ENCODE results near the gene SELENOI. TPM values are rescaled to one million over a fixed set of nuclear protein-coding genes. Genes with fewer than 3 reads are reported as not detected.
A peak's percentile ranks its signal among the peaks of the same experiment; 100 is the strongest.

SELENOI gene
- polyA plus RNA-seq, 4 donors: 4.3 to 36.4 (median 8.2) TPM

DNA sequence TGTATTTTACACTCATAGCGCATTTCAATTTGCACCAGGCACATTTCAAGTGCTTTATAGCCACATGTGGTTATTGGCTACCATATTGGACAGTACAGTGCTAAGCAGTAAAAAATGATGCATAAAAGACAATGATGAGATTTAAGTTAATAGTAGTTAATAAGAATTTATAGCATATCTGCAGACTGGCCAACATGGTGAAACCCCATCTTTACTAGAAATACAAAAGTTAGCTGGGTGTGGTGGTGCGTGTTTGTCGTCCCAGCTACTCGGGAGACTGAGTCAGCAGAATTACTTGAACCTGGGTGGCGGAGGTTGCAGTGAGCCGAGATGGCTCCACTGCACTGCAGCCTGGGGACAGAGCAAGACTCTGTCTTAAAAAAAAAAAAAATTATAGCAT, 65.5 kb downstream of the SELENOI start:
- Histone ChIP-seq H3K9me3 (ENCODE audit: control insufficient read depth in 2 of 2, insufficient read depth in 1 of 2, low read depth in 1 of 2, low read length in 1 of 2) (no peaks in the 10 kb centered on the region), H3K4me3 (ENCODE audit: low read depth in 1 of 3, low read length in 3 of 3) (no peak overlapping the region), H3K4me1 (ENCODE audit: control insufficient read depth in 3 of 3, insufficient read depth in 2 of 3, low read depth in 1 of 3, low read length in 2 of 3) (no peaks in the 10 kb centered on the region), H3K27me3 (ENCODE audit: control insufficient read depth in 3 of 3, insufficient read depth in 3 of 3, low read length in 3 of 3) (no peaks in the 10 kb centered on the region), H3K36me3 (ENCODE audit: control insufficient read depth in 3 of 3, insufficient read depth in 2 of 3, low read depth in 1 of 3, low read length in 3 of 3) (no peaks in the 10 kb centered on the region), H3K27ac (ENCODE audit: low read depth in 1 of 3, low read length in 2 of 3) (no peak overlapping the region)
- FAIRE-seq (no peak), DNase-seq (no peak)
- 96 to 99% (median 97%) methylated on average over 6 of the region's 6 CpGs for WGBS, 3 donors

DNA sequence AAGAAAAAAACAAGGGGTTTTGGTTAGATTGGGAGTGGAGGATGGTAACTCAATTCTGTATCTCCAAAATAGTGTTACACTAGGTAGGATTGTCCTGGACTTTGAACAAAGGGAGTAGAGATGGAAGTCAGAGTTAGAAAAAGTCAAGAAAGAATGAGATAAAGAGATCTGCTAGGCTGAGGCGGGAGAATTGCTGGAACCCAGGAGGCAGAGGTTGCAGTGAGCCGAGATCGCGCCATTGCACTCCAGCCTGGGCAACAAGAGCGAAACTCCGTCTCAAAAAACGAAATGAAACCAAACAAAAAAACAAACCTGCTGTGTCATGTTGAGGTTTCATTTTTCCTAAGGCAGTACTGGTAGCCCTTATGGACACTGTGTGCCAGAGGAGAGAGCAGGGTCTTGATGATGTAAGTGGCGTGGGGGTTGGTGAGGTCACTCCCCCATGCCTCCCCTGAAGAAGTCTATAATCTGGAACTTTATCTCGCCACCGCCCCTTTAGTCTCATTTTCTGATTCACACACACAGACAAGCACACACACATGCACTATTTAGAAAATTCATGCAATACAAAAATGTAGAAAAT, 66.2 kb downstream of the SELENOI start:
- FAIRE-seq (no peak), DNase-seq (peak in 1 of 2 donors; percentile 47)
- Histone ChIP-seq H3K36me3 (ENCODE audit: control insufficient read depth in 3 of 3, insufficient read depth in 2 of 3, low read depth in 1 of 3, low read length in 3 of 3) (no peaks in the 10 kb centered on the region), H3K9me3 (ENCODE audit: control insufficient read depth in 2 of 2, insufficient read depth in 1 of 2, low read depth in 1 of 2, low read length in 1 of 2) (no peaks in the 10 kb centered on the region), H3K27me3 (ENCODE audit: control insufficient read depth in 3 of 3, insufficient read depth in 3 of 3, low read length in 3 of 3) (no peaks in the 10 kb centered on the region), H3K4me1 (ENCODE audit: control insufficient read depth in 3 of 3, insufficient read depth in 2 of 3, low read depth in 1 of 3, low read length in 2 of 3) (no peaks in the 10 kb centered on the region), H3K4me3 (ENCODE audit: low read depth in 1 of 3, low read length in 3 of 3) (peak overlapping the region in 1 of 3 donors; percentile 24), H3K27ac (ENCODE audit: low read depth in 1 of 3, low read length in 2 of 3) (no peak overlapping the region)
- WGBS, 3 donors: 16 to 56% (median 28%) methylated on average over 10 of the region's 10 CpGs

DNA sequence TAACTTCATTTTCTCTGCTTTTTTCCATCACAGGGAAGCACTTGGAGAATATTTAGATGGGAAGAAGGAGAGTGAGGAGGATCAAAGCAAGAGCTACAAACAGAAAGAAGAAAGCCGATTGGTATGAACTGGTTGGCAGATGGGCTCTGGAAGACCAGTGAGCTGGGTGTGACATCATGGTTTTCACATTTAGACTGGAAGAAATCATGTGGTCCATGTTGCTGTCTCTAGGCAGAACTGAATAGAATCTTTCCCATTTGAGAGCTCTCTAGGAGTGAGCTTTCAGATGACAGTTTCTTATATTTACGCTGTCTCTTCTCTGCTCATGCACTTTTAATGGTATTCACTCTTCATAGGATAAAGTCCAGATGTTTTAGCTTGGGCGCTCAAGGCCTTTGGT, 68.4 kb downstream of the SELENOI start:
- WGBS, 3 donors: 82 to 92% (median 85%) methylated on average over 3 of the region's 3 CpGs
- Histone ChIP-seq H3K4me3 (ENCODE audit: low read depth in 1 of 3, low read length in 3 of 3) (no peak overlapping the region), H3K36me3 (ENCODE audit: control insufficient read depth in 3 of 3, insufficient read depth in 2 of 3, low read depth in 1 of 3, low read length in 3 of 3) (no peaks in the 10 kb centered on the region), H3K27ac (ENCODE audit: low read depth in 1 of 3, low read length in 2 of 3) (no peak overlapping the region), H3K4me1 (ENCODE audit: control insufficient read depth in 3 of 3, insufficient read depth in 2 of 3, low read depth in 1 of 3, low read length in 2 of 3) (no peaks in the 10 kb centered on the region), H3K9me3 (ENCODE audit: control insufficient read depth in 2 of 2, insufficient read depth in 1 of 2, low read depth in 1 of 2, low read length in 1 of 2) (no peaks in the 10 kb centered on the region), H3K27me3 (ENCODE audit: control insufficient read depth in 3 of 3, insufficient read depth in 3 of 3, low read length in 3 of 3) (no peaks in the 10 kb centered on the region)
- DNase-seq (no peak), FAIRE-seq (no peak)

DNA sequence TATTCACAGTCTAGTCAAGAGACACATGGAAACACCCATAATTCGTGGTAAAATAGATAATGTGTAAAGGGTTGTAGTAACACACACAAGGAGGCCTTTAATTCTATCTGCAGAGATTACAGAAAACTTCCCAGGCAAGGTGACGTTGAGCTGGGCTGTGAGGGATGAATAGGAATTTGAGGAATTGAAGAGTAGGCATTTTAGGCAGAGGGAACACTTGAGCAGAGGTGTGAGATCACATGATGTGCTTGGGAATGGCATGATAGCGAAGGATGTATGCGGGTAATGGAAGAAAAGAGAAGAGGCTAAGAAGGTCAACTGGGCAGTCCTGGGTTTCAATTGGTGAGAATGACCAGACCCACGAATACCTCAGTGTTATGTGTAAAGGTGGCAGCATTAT, 76.0 kb downstream of the SELENOI start:
- Histone ChIP-seq H3K4me1 (ENCODE audit: control insufficient read depth in 3 of 3, insufficient read depth in 2 of 3, low read depth in 1 of 3, low read length in 2 of 3) (no peaks in the 10 kb centered on the region), H3K27me3 (ENCODE audit: control insufficient read depth in 3 of 3, insufficient read depth in 3 of 3, low read length in 3 of 3) (no peaks in the 10 kb centered on the region), H3K27ac (ENCODE audit: low read depth in 1 of 3, low read length in 2 of 3) (no peak overlapping the region), H3K9me3 (ENCODE audit: control insufficient read depth in 2 of 2, insufficient read depth in 1 of 2, low read depth in 1 of 2, low read length in 1 of 2) (no peaks in the 10 kb centered on the region), H3K4me3 (ENCODE audit: low read depth in 1 of 3, low read length in 3 of 3) (no peak overlapping the region), H3K36me3 (ENCODE audit: control insufficient read depth in 3 of 3, insufficient read depth in 2 of 3, low read depth in 1 of 3, low read length in 3 of 3) (no peaks in the 10 kb centered on the region)
- WGBS, 3 donors: 82 to 87% (median 83%) methylated on average over 5 of the region's 5 CpGs
- no peak for FAIRE-seq
- no peak for DNase-seq

DNA sequence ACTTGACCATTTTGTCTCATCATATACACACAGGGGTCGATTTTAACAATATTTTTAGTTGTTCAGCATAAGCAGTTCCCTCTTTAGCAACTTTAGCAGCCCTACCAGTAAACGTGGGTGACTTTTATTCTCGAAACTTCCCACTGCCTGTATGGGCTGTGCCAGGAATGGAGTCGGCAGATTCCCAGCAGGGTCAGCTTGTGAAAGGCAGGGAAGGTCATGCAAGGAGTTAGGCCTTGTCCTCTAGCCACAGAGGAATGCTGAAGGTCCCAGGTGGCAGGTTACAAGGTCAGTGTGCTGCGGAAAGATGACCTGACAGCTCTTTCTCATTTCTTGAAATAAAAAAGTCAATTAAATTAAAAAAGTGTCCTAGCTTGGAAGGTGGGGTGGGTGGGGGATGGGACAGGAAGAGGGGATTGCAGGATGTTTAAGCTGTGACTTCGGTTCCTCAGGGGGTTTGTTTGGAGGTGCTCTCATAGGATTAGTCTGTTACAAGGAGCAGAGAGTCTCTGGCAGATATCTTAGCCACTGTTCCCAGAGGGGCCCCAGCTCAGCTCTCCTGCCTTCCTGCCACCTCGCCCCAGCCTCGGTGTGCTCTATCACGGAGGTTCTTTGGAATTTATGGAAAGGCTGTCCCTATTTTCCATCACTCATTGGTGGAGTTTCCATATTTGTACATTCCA, 77.1 kb downstream of the SELENOI start:
- peaks cover 0 to 2% (median 0%) of the 10 kb centered on the region in 3 donors for H3K27me3 ChIP-seq (ENCODE audit: control insufficient read depth in 3 of 3, insufficient read depth in 3 of 3, low read length in 3 of 3)
- DNase-seq: no peak
- H3K36me3 ChIP-seq (ENCODE audit: control insufficient read depth in 3 of 3, insufficient read depth in 2 of 3, low read depth in 1 of 3, low read length in 3 of 3): no peaks in the 10 kb centered on the region
- no peak overlapping the region for H3K4me3 ChIP-seq (ENCODE audit: low read depth in 1 of 3, low read length in 3 of 3)
- FAIRE-seq: no peak
- no peaks in the 10 kb centered on the region for H3K4me1 ChIP-seq (ENCODE audit: control insufficient read depth in 3 of 3, insufficient read depth in 2 of 3, low read depth in 1 of 3, low read length in 2 of 3)
- H3K27ac ChIP-seq (ENCODE audit: low read depth in 1 of 3, low read length in 2 of 3): no peak overlapping the region
- 60 to 73% (median 69%) methylated on average over 9 of the region's 9 CpGs for WGBS, 3 donors
- no peaks in the 10 kb centered on the region for H3K9me3 ChIP-seq (ENCODE audit: control insufficient read depth in 2 of 2, insufficient read depth in 1 of 2, low read depth in 1 of 2, low read length in 1 of 2)

DNA sequence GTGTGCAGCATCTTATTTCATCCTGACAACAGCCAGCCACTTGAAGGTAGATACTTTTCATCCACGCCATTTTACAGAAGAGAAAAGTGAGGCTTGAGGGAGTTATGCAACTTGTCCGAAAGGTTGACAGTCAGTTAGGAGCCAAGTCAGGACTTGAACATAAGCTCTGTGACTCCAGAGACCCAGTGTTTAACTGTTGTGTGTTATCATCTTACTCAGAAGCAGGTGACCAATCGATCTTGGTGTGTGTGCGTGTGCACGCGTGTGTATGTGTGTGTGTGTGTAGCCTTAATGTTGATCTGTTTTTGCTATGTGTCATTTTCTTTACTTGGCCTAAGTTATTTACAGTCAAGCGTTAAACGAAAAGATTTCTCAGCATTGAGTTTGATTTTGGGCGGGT, 77.8 kb downstream of the SELENOI start:
- DNase-seq (no peak), FAIRE-seq (no peak)
- 78 to 83% (median 81%) methylated on average over 9 of the region's 9 CpGs for WGBS, 3 donors

DNA sequence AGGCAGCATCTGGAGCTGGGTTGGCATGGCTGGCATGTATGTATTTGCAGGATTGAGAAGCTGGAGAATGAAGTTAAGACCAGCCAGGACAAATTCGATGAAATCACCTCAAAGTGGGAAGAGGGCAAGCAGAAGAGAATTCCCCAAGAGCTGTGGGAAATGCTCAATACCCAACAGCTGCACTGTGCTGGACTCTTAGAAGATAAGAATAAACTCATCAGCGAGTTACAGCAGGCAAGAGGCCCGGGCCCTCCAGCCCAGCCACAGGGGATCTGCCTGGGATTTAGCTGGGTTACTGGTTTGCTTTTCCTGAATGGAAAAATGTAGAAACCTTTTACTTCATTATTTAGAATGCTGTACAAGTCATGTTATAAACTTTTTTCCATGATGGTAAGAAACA, 78.3 kb downstream of the SELENOI start:
- Histone ChIP-seq H3K4me3 (ENCODE audit: low read depth in 1 of 3, low read length in 3 of 3) (no peak overlapping the region), H3K36me3 (ENCODE audit: control insufficient read depth in 3 of 3, insufficient read depth in 2 of 3, low read depth in 1 of 3, low read length in 3 of 3) (no peaks in the 10 kb centered on the region), H3K9me3 (ENCODE audit: control insufficient read depth in 2 of 2, insufficient read depth in 1 of 2, low read depth in 1 of 2, low read length in 1 of 2) (no peaks in the 10 kb centered on the region), H3K4me1 (ENCODE audit: control insufficient read depth in 3 of 3, insufficient read depth in 2 of 3, low read depth in 1 of 3, low read length in 2 of 3) (no peaks in the 10 kb centered on the region), H3K27me3 (ENCODE audit: control insufficient read depth in 3 of 3, insufficient read depth in 3 of 3, low read length in 3 of 3) (peaks cover 0 to 2% (median 0%) of the 10 kb centered on the region in 3 donors), H3K27ac (ENCODE audit: low read depth in 1 of 3, low read length in 2 of 3) (no peak overlapping the region)
- FAIRE-seq (no peak), DNase-seq (no peak)
- 64 to 72% (median 71%) methylated on average over 3 of the region's 3 CpGs for WGBS, 3 donors

More for the DNA sequence above, 77.8 kb downstream of the SELENOI start:
- no peaks in the 10 kb centered on the region for H3K36me3 ChIP-seq (ENCODE audit: control insufficient read depth in 3 of 3, insufficient read depth in 2 of 3, low read depth in 1 of 3, low read length in 3 of 3)
- H3K27ac ChIP-seq (ENCODE audit: low read depth in 1 of 3, low read length in 2 of 3): no peak overlapping the region
- H3K4me1 ChIP-seq (ENCODE audit: control insufficient read depth in 3 of 3, insufficient read depth in 2 of 3, low read depth in 1 of 3, low read length in 2 of 3): no peaks in the 10 kb centered on the region
- no peak overlapping the region for H3K4me3 ChIP-seq (ENCODE audit: low read depth in 1 of 3, low read length in 3 of 3)
- H3K9me3 ChIP-seq (ENCODE audit: control insufficient read depth in 2 of 2, insufficient read depth in 1 of 2, low read depth in 1 of 2, low read length in 1 of 2): no peaks in the 10 kb centered on the region
- peaks cover 0 to 2% (median 0%) of the 10 kb centered on the region in 3 donors for H3K27me3 ChIP-seq (ENCODE audit: control insufficient read depth in 3 of 3, insufficient read depth in 3 of 3, low read length in 3 of 3)

DNA sequence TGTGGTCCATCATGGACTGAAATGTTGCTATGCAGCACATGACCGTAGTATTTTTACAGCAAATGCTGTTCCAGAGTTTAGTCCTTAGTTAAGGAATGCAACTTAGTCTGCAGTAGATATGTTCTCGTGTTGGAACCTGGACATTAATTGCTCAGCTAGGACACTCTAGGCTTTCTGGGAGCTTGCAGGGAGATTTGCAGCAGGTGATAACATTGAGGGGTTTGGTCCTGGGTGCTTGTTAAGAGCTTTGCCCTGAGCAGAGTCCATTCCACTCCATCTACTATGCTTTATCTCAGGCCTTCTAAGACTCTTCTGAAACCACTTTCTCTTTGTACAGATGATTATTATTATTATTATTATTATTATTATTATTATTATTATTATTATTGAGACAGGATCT, 82.9 kb downstream of the SELENOI start:
- no peak overlapping the region for H3K27ac ChIP-seq (ENCODE audit: low read depth in 1 of 3, low read length in 2 of 3)
- H3K4me3 ChIP-seq (ENCODE audit: low read depth in 1 of 3, low read length in 3 of 3): no peak overlapping the region
- FAIRE-seq (no peak), DNase-seq (peak; percentile 36 to 52)
- no peaks in the 10 kb centered on the region for H3K36me3 ChIP-seq (ENCODE audit: control insufficient read depth in 3 of 3, insufficient read depth in 2 of 3, low read depth in 1 of 3, low read length in 3 of 3)
- 58 to 81% (median 69%) methylated on average over 2 of the region's 2 CpGs for WGBS, 3 donors
- H3K4me1 ChIP-seq (ENCODE audit: control insufficient read depth in 3 of 3, insufficient read depth in 2 of 3, low read depth in 1 of 3, low read length in 2 of 3): peaks cover 0 to 2% (median 0%) of the 10 kb centered on the region in 3 donors
- peaks cover 0 to 2% (median 2%) of the 10 kb centered on the region in 3 donors for H3K27me3 ChIP-seq (ENCODE audit: control insufficient read depth in 3 of 3, insufficient read depth in 3 of 3, low read length in 3 of 3)
- H3K9me3 ChIP-seq (ENCODE audit: control insufficient read depth in 2 of 2, insufficient read depth in 1 of 2, low read depth in 1 of 2, low read length in 1 of 2): no peaks in the 10 kb centered on the region

Data from small intestine (tissue), 7 donors.